Measurements from ENCODE around the gene METRN. TPM values are rescaled to one million over a fixed set of nuclear protein-coding genes. Genes with fewer than 3 reads are reported as not detected.

Gene METRN
- total RNA-seq, 4 donors from 2014 or later, result 19.1 to 76.5 (median 26.7) TPM

GRCh38 chr16:704552-705380 lies 10.2 kb upstream of the METRN start:
- intact Hi-C loops (cut with DNase I; ENCODE audit: low total_unique reads), result no loop called here

GRCh38 chr16:705431-706188 lies 9.3 kb upstream of the METRN start, which contains the start of gene FBXL16:
Gene FBXL16, minus strand, starts transcription at chr16:705801. Its CDS starts 8,396 bp downstream, at chr16:697405.
- H3K27me3 ChIP-seq, result peaks cover 32 to 37% of the 10 kb centered on the region in 2 donors
- intact Hi-C loops (cut with DNase I; ENCODE audit: low total_unique reads), result no loop called here
- no peaks in the 10 kb centered on the region for H3K9me3 ChIP-seq
- DNase-seq, result no peak
- H3K4me3 ChIP-seq, result no peak within 1 kb of the TSS
- H3K36me3 ChIP-seq, result no peaks in the 10 kb centered on the region
- no peak within 1 kb of the TSS for H3K27ac ChIP-seq
- no peak for TF ChIP-seq CTCF (IDR thresholded peaks at IDR 0.05)
- peaks cover 0 to 10% of the 10 kb centered on the region in 2 donors for H3K4me1 ChIP-seq

More at GRCh38 chr16:704552-705380, 10.2 kb upstream of the METRN start:
- DNase-seq, result no peak
- Histone ChIP-seq H3K4me3 (no peak overlapping the region), H3K36me3 (no peaks in the 10 kb centered on the region), H3K4me1 (peaks cover 0 to 10% of the 10 kb centered on the region in 2 donors), H3K27me3 (peaks cover 34 to 37% of the 10 kb centered on the region in 2 donors), H3K9me3 (no peaks in the 10 kb centered on the region), H3K27ac (no peak overlapping the region)
- TF ChIP-seq CTCF (IDR thresholded peaks at IDR 0.05) (no peak), POLR2A (IDR thresholded peaks at IDR 0.05) (no peak)

GRCh38 chr16:706189-707061 lies 8.5 kb upstream of the METRN start:
- no peaks in the 10 kb centered on the region for H3K9me3 ChIP-seq
- intact Hi-C loops (cut with DNase I; ENCODE audit: low total_unique reads), result no loop called here
- H3K27me3 ChIP-seq, result peaks cover 39 to 45% of the 10 kb centered on the region in 2 donors
- peaks cover 0 to 10% of the 10 kb centered on the region in 2 donors for H3K4me1 ChIP-seq
- no peak for TF ChIP-seq POLR2A (IDR thresholded peaks at IDR 0.05)
- TF ChIP-seq CTCF (IDR thresholded peaks at IDR 0.05), result no peak
- H3K36me3 ChIP-seq, result no peaks in the 10 kb centered on the region
- H3K4me3 ChIP-seq, result no peak overlapping the region
- no peak for DNase-seq
- no peak overlapping the region for H3K27ac ChIP-seq

- Histone ChIP-seq H3K4me3 (no peak overlapping the region), H3K36me3 (no peaks in the 10 kb centered on the region), H3K9me3 (no peaks in the 10 kb centered on the region), H3K4me1 (peaks cover 0 to 10% of the 10 kb centered on the region in 2 donors), H3K27ac (no peak overlapping the region), H3K27me3 (peaks cover 34 to 46% of the 10 kb centered on the region in 2 donors)
- DNase-seq, result no peak
- intact Hi-C loops (cut with DNase I; ENCODE audit: low total_unique reads), result no loop called here
- TF ChIP-seq CTCF (IDR thresholded peaks at IDR 0.05) (no peak), POLR2A (IDR thresholded peaks at IDR 0.05) (no peak)
Observed at GRCh38 chr16:707062-707538, 7.8 kb upstream of the METRN start.
